ENCODE results near the gene ADPRH. TPM values are rescaled to one million over a fixed set of nuclear protein-coding genes. Genes with fewer than 3 reads are reported as not detected.

ADPRH gene
- total and polyA plus RNA-seq, 7 donors: 1.2 to 11.6 (median 7.2) TPM

DNA sequence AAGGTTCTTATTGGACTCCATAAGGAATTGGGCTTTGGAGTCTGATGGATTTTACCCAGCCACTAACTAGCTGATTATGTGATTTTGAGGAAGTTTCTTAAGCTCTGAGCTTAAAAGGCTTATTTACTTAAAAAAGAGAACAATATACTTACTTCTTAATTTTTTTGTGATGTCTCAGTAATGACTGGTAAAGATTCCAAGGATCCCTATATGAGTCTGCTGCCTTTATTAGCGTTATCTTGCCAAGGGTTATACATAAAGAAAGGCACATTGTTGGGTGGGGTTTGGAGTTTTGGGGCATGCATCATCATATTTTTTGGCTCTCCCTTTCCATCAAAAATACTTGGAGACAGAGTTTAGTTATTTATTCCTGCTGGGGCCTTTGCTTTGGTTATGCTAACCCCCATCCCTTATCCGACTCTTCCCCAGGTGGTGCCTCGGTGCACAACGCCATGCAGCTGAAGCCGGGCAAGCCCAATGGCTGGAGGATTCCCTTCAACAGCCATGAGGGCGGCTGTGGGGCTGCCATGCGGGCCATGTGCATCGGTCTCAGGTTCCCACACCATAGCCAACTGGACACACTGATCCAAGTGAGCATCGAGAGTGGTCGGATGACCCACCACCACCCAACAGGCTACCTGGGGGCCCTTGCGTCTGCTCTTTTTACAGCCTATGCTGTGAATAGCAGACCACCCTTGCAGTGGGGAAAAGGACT lies 6.7 kb downstream of the ADPRH start:
- Histone ChIP-seq H3K4me3 (no peak overlapping the region), H3K27ac (no peak overlapping the region), H3K9me3 (peaks cover 0 to 2% (median 0%) of the 10 kb centered on the region in 4 donors), H3K36me3 (peaks cover 0 to 15% (median 0%) of the 10 kb centered on the region in 4 donors), H3K27me3 (no peaks in the 10 kb centered on the region), H3K4me1 (no peaks in the 10 kb centered on the region)
- intact Hi-C loops (cut with DNase I): no loop called here
- no peak for DNase-seq
- WGBS, 2 donors: 96 to 98% methylated on average over 11 of the region's 11 CpGs
- TF ChIP-seq, protein P1, sequence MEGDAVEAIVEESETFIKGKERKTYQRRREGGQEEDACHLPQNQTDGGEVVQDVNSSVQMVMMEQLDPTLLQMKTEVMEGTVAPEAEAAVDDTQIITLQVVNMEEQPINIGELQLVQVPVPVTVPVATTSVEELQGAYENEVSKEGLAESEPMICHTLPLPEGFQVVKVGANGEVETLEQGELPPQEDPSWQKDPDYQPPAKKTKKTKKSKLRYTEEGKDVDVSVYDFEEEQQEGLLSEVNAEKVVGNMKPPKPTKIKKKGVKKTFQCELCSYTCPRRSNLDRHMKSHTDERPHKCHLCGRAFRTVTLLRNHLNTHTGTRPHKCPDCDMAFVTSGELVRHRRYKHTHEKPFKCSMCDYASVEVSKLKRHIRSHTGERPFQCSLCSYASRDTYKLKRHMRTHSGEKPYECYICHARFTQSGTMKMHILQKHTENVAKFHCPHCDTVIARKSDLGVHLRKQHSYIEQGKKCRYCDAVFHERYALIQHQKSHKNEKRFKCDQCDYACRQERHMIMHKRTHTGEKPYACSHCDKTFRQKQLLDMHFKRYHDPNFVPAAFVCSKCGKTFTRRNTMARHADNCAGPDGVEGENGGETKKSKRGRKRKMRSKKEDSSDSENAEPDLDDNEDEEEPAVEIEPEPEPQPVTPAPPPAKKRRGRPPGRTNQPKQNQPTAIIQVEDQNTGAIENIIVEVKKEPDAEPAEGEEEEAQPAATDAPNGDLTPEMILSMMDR (IDR thresholded peaks at IDR 0.05): no peak
- TF ChIP-seq POLR2A (IDR thresholded peaks at IDR 0.05) (no peak), POLR2AphosphoS5 (IDR thresholded peaks at IDR 0.05) (no peak), EP300 (IDR thresholded peaks at IDR 0.05) (no peak)

DNA sequence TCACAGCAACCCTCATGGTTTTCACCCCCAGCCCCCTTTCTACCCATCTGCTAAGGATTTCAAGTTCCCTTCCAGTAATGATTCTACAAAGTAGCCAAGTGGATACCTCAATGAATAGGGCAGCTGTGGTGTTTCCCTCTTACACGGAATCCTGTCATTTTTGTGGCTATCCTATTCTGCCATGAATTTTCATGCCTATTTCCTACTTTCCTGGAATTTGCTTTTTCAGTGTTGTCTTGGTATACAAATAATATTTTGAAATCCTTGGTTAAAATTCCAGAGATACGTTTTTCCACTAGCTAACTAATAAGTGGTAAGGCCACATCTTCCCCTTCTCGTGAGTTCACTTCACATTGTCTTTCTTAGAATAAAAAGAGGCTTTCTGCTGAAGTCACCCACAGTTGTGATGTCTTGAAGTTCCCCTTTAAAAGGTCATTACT lies 7.5 kb downstream of the ADPRH start:
- H3K36me3 ChIP-seq: peaks cover 0 to 15% (median 0%) of the 10 kb centered on the region in 4 donors
- no peak overlapping the region for H3K4me3 ChIP-seq
- 82 to 85% methylated on average over 3 of the region's 3 CpGs for WGBS, 2 donors
- intact Hi-C loops (cut with DNase I): no loop called here
- peaks cover 0 to 2% (median 0%) of the 10 kb centered on the region in 4 donors for H3K9me3 ChIP-seq
- no peaks in the 10 kb centered on the region for H3K27me3 ChIP-seq
- TF ChIP-seq, protein P1 (IDR thresholded peaks at IDR 0.05): no peak
- TF ChIP-seq POLR2AphosphoS5 (IDR thresholded peaks at IDR 0.05): no peak
- no peak for TF ChIP-seq POLR2A (IDR thresholded peaks at IDR 0.05)
- TF ChIP-seq EP300 (IDR thresholded peaks at IDR 0.05): no peak
- DNase-seq: no peak
- H3K4me1 ChIP-seq: no peaks in the 10 kb centered on the region
- no peak overlapping the region for H3K27ac ChIP-seq

DNA sequence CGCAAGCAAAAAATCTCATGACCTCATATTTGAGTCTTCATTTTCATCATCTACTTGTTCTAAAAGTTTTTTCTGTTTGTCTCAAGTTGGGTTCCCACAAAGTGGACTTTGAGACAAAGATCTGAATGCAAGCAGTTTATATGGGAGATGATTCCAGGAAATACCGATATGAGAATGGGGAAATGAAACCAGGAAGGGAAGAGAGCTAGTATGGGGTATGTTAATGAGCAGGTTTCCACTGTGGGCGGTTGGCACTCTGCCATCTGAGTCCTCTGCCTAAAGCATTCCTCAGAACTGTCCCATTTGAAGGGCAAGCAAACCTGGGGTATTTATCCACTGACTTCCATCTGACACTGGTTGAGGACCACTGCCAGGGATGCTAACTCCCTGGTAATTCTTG lies 8.8 kb downstream of the ADPRH start:
- 38 to 58% methylated on average over 3 of the region's 3 CpGs for WGBS, 2 donors
- Histone ChIP-seq H3K4me1 (no peaks in the 10 kb centered on the region), H3K27ac (no peak overlapping the region), H3K9me3 (peaks cover 0 to 2% (median 0%) of the 10 kb centered on the region in 4 donors), H3K4me3 (no peak overlapping the region), H3K36me3 (peaks cover 0 to 15% (median 0%) of the 10 kb centered on the region in 4 donors), H3K27me3 (no peaks in the 10 kb centered on the region)
- intact Hi-C loops (cut with DNase I): no loop called here
- TF ChIP-seq POLR2A (IDR thresholded peaks at IDR 0.05) (no peak), EP300 (IDR thresholded peaks at IDR 0.05) (no peak)
- DNase-seq: peak; percentile 78

DNA sequence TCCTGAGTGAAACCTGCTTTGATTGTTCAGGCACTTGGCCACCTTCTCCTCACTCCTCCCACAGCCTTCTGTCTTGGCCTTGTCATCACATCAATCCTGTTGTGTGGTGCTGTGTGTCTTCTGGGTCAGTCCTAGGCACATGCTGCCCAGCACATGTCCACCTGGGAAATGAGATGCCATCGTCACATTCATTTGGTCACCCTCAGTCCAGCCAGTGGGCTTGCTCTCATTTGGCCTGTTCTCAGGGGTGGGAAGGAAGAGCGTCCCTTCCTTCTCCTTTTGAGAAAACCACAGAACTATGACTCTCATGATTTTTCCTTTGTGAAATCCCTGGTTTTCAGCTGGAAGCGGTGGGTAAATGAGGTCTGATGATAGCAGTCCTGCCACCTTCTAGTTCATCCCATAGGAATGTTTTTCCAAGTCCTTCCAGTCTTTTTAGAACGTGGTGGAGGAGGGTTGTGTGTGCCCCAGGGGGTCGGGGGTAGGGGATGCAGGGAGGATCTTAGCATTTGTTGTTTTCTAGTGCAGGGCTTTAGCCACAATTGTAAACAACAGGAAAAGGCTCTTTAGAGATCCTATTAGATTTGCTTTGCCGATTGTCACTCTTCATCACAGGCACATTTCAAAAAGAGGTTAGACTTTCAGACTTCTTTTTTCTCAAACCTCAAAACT lies 9.9 kb downstream of the ADPRH start:
- 66 to 77% methylated on average over 6 of the region's 6 CpGs for WGBS, 2 donors
- H3K27ac ChIP-seq: no peak overlapping the region
- TF ChIP-seq POLR2AphosphoS5 (IDR thresholded peaks at IDR 0.05) (no peak), POLR2A (IDR thresholded peaks at IDR 0.05) (no peak), EP300 (IDR thresholded peaks at IDR 0.05) (no peak)
- TF ChIP-seq, protein P1 (IDR thresholded peaks at IDR 0.05): no peak
- H3K36me3 ChIP-seq: peaks cover 0 to 15% (median 0%) of the 10 kb centered on the region in 4 donors
- H3K4me1 ChIP-seq: no peaks in the 10 kb centered on the region
- no peaks in the 10 kb centered on the region for H3K27me3 ChIP-seq
- intact Hi-C loops (cut with DNase I): no loop called here
- H3K4me3 ChIP-seq: no peak overlapping the region
- no peak for DNase-seq
- peaks cover 0 to 2% (median 0%) of the 10 kb centered on the region in 4 donors for H3K9me3 ChIP-seq

DNA sequence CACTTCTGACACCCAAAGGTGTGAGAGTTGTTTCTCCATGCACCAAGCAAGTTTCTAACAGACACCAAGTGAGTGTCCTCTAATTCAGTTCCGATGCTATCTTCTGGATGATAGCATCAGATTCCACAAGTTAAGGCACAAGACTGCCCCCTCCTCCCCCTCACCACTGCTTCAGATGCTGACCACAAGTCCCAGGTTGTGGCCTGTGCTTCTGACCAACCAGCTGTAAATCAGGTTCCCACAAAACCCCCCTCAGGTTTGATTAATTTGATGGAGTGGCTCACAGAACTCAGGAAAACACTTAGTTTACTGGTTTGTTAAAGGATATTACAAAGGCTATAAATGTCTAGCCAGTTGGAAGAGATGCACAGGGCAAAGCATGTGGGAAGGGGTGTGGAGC lies 11.4 kb downstream of the ADPRH start:
- Histone ChIP-seq H3K4me1 (peaks cover 0 to 5% (median 0%) of the 10 kb centered on the region in 4 donors), H3K4me3 (no peak overlapping the region), H3K36me3 (peaks cover 0 to 15% (median 0%) of the 10 kb centered on the region in 4 donors), H3K27ac (no peak overlapping the region), H3K27me3 (no peaks in the 10 kb centered on the region), H3K9me3 (peaks cover 0 to 2% (median 0%) of the 10 kb centered on the region in 4 donors)
- intact Hi-C loops (cut with DNase I): no loop called here
- no peak for DNase-seq
- 93 to 99% methylated on average over 1 of the region's 1 CpG for WGBS, 2 donors
- no peak for TF ChIP-seq EP300 (IDR thresholded peaks at IDR 0.05)
- no peak for TF ChIP-seq POLR2A (IDR thresholded peaks at IDR 0.05)
- TF ChIP-seq, protein P1 (IDR thresholded peaks at IDR 0.05): no peak
- no peak for TF ChIP-seq POLR2AphosphoS5 (IDR thresholded peaks at IDR 0.05)
